A549 (cell line): ENCODE data around the gene CEBPG.

Experiments
- CTCF ChIP-seq: fragments of >200 bp; sonication (Bioruptor Twin); formaldehyde crosslinking; IDR thresholded peaks from 3 replicates; pipeline ENCODE4 v1.5.1; 2016
- MAZ ChIP-seq: fragments of 150-350 bp; IDR thresholded peaks from 2 replicates; pipeline ENCODE4 v1.6.1; 2014; ENCODE audit warnings: antibody characterized with exemption, low read depth, low read length, borderline replicate concordance
- RAD21 ChIP-seq, 2 experiments: fragments of >200 bp in 1 of 2; sonication (Bioruptor Twin) in 1 of 2; formaldehyde crosslinking in 1 of 2; IDR thresholded peaks in 1 of 2; conservative IDR thresholded peaks in 1 of 2; 2 replicates in 1 of 2; 3 replicates in 1 of 2; pipeline ENCODE4 v1.6.1; 2012 to 2018; ENCODE audit warnings: inconsistent platforms in 1 of 2
- SREBF2 ChIP-seq: fragments of 450-650 bp; IDR thresholded peaks from 2 replicates; pipeline ENCODE4 v1.6.1; 2014; ENCODE audit warnings: mild to moderate bottlenecking, moderate library complexity
- TF ChIP-seq, protein P1 (sequence below): fragments of 450-650 bp; IDR thresholded peaks from 2 replicates; pipeline ENCODE4 v1.6.1; 2014; ENCODE audit warnings: antibody characterized with exemption

DNA sequence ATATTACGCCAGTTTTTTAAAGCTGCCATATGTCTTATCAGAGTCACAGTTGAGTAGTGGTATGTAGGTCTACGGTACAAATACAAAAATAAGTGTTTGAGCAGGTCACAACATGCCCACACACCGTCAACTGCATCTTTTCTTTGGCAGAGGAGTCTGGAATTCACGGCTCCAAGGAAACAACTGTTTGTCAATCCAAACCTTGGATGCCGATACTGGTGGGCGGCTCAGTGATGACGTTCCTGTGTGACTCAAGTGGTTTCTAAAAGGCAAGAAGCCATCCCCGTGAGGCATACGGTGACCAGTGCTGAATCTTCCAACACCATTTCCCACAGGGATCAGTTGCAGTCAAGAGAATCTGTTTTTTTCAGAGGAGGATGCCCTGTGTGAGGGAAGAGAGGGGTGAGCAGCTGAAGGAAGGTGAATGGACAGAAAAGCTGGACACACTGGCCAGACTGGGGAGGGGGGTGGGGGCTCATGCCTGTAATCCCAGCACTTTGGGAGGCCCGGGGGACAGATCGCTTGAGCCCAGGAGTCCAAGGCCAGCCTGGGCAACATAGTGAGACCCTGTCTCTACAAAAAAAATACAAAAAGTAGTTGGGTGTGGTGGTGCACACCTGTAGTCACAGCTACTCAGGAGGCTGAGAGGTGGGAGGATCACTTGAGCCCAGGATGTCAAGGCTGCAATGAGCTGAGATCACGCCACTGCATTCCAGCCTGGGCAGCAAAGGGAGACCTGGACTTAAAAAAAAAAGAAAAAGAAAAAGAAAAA is 22.8 kb upstream of the CEBPG start:
- no peak for TF ChIP-seq CTCF
- no peak for TF ChIP-seq MAZ
- no peak for TF ChIP-seq SREBF2
- TF ChIP-seq, protein P1, sequence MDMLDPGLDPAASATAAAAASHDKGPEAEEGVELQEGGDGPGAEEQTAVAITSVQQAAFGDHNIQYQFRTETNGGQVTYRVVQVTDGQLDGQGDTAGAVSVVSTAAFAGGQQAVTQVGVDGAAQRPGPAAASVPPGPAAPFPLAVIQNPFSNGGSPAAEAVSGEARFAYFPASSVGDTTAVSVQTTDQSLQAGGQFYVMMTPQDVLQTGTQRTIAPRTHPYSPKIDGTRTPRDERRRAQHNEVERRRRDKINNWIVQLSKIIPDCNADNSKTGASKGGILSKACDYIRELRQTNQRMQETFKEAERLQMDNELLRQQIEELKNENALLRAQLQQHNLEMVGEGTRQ = no peak
- TF ChIP-seq RAD21 (conservative IDR thresholded peaks at IDR 0.05 in 1 of 2, IDR thresholded peaks at IDR 0.05 in 1 of 2) = no peak
